Spleen (tissue), 11 donors: Measurements from ENCODE around the gene CD82. TPM values are rescaled to one million over a fixed set of nuclear protein-coding genes. Genes with fewer than 3 reads are reported as not detected.

Source experiments
- DNase-seq: peaks from one replicate; pipeline ENCODE4 v3.0.0-alpha.2; 2020
- H3K27ac ChIP-seq, 8 donors: fragments of 200-600 bp; sonication (generic) in 7 of 8; 1 replicate in 4 of 8; 2 replicates in 4 of 8; pipeline versions ENCODE4 v1.5.0 to v1.8.0; 2016 to 2021; ENCODE audit warnings: inconsistent platforms in 4 of 8, mild to moderate bottlenecking in 4 of 8, moderate library complexity in 1 of 8
- H3K27me3 ChIP-seq, 7 donors: fragments of 200-600 bp; sonication (generic) in 6 of 7; replicated peaks in 1 of 7; 1 replicate in 4 of 7; 2 replicates in 3 of 7; pipeline versions ENCODE4 v1.5.0 to v1.8.0; 2016 to 2021; ENCODE audit warnings: inconsistent platforms in 3 of 7, mild to moderate bottlenecking in 1 of 7
- H3K36me3 ChIP-seq, 6 donors: fragments of 200-600 bp; sonication (generic) in 5 of 6; 1 replicate in 4 of 6; 2 replicates in 2 of 6; pipeline versions ENCODE4 v1.5.0 to v1.8.0; 2016 to 2021; ENCODE audit warnings: inconsistent platforms in 2 of 6
- H3K4me1 ChIP-seq, 6 donors: fragments of 200-600 bp; sonication (generic) in 5 of 6; 1 replicate in 3 of 6; 2 replicates in 3 of 6; pipeline versions ENCODE4 v1.5.0 to v1.8.0; 2016 to 2021; ENCODE audit warnings: inconsistent platforms in 3 of 6
- H3K4me3 ChIP-seq, 8 donors: fragments of 200-600 bp; sonication (generic) in 7 of 8; 1 replicate in 4 of 8; 2 replicates in 4 of 8; pipeline versions ENCODE4 v1.5.0 to v1.8.0; 2016 to 2021; ENCODE audit warnings: inconsistent platforms in 4 of 8, mild to moderate bottlenecking in 4 of 8, moderate library complexity in 2 of 8
- H3K9me3 ChIP-seq, 8 donors: fragments of 200-600 bp; sonication (generic) in 7 of 8; 1 replicate in 4 of 8; 2 replicates in 4 of 8; pipeline versions ENCODE4 v1.5.0 to v1.8.0; 2016 to 2021; ENCODE audit warnings: inconsistent platforms in 4 of 8
- CTCF ChIP-seq, 11 experiments: fragments of 200-600 bp in 7 of 11; fragments of 450-650 bp in 4 of 11; sonication (generic) in 4 of 11; IDR thresholded peaks in 8 of 11; conservative IDR thresholded peaks in 3 of 11; 1 replicate in 7 of 11; 2 replicates in 4 of 11; pipeline versions ENCODE4 v1.4.0 to v1.8.0; 2016 to 2021; ENCODE audit warnings: antibody characterized with exemption in 11 of 11, inconsistent platforms in 4 of 11, mild to moderate bottlenecking in 1 of 11
- POLR2A ChIP-seq, 3 donors: fragments of 450-650 bp; IDR thresholded peaks; one replicate each; pipeline ENCODE4 v1.5.1; 2017; ENCODE audit warnings: antibody characterized with exemption in 3 of 3, mild to moderate bottlenecking in 1 of 3
- POLR2AphosphoS5 ChIP-seq, 3 donors: sonication (generic); formaldehyde crosslinking; IDR thresholded peaks; one replicate each; pipeline ENCODE4 v1.5.1; 2017; ENCODE audit warnings: antibody characterized with exemption in 3 of 3
- WGBS, 5 donors: extraction: QIAGEN DNeasy Blood & Tissue Kit in 3 of 5; methylation state at CpG; one replicate each; pipeline versions ENCODE4 v1.1.5 to v1.1.7; 2013 to 2018; 5-methylcytosine and 5-hydroxymethylcytosine counted together
- intact Hi-C: fragments of 100-400 bp; cut with DNase I; formaldehyde crosslinking; loops from one replicate; pipeline ENCODE4 v1.15.0; 2023; ENCODE audit warnings: low total_unique reads
- polyA plus RNA-seq, 3 donors: library from polyadenylated mRNA; stranded (reverse); fragments of 200-250 nt; gene quantifications; one replicate each; pipeline ENCODE4 v1.2.1, GENCODE V29; 2013
- total RNA-seq, 7 donors: library from RNA; depleted of rRNA in 3 of 7; stranded (reverse); fragments of >200 nt in 3 of 7; fragmentation: NEBNext Ultra II Directional in 4 of 7; extraction: Animal tissue kit (Norgen Biotek cat#: 25700) in 4 of 7; gene quantifications; one replicate each; pipeline versions ENCODE4 v1.1.0 to v1.2.1, GENCODE V29; 2016 to 2021
- donor health status: healthy with polysubstance abuse.
- donor health status: DM: no; HTN: no; CAD: no; lungs with moderate emphysema.
- donor health status: DM: no; HTN: no; CAD: no.
- donor health status: Bipolar disorder and iron deficiency.
- donor health status: healthy.
- donor health status: DM: no; HTN: no; CAD: no.
- donor health status: DM: yes; HTN: yes; CAD: no.

Gene CD82
- total and polyA plus RNA-seq, 10 donors: 27.8 to 174 (median 95.2) TPM

- no peak overlapping the region for H3K27ac ChIP-seq
- H3K4me3 ChIP-seq: no peak overlapping the region
- DNase-seq: peak; percentile 72
- peaks cover 14 to 65% (median 37%) of the 10 kb centered on the region in 6 donors for H3K4me1 ChIP-seq
- 44 to 65% (median 52%) methylated on average over 6 to 7 of the region's 7 CpGs for WGBS, 5 donors
- peaks cover 0 to 20% (median 0%) of the 10 kb centered on the region in 6 donors for H3K36me3 ChIP-seq
- intact Hi-C loops: no loop called here
- TF ChIP-seq POLR2AphosphoS5 (IDR thresholded peaks at IDR 0.05) (no peak), POLR2A (IDR thresholded peaks at IDR 0.05) (no peak), CTCF (IDR thresholded peaks at IDR 0.05 in 8 of 11, conservative IDR thresholded peaks at IDR 0.05 in 3 of 11) (no peak)
- H3K9me3 ChIP-seq: peaks cover 0 to 4% (median 0%) of the 10 kb centered on the region in 8 donors
- no peaks in the 10 kb centered on the region for H3K27me3 ChIP-seq
These were observed 60.5 kb downstream of the CD82 start for GRCh38 chr11:44625759-44626523.

- intact Hi-C loops: no loop called here
- Histone ChIP-seq H3K27ac (no peak overlapping the region), H3K4me1 (peaks cover 10 to 58% (median 31%) of the 10 kb centered on the region in 6 donors), H3K9me3 (peaks cover 0 to 4% (median 0%) of the 10 kb centered on the region in 8 donors), H3K36me3 (peaks cover 0 to 13% (median 0%) of the 10 kb centered on the region in 6 donors), H3K27me3 (no peaks in the 10 kb centered on the region), H3K4me3 (no peak overlapping the region)
- DNase-seq: no peak
- TF ChIP-seq CTCF (IDR thresholded peaks at IDR 0.05 in 8 of 11, conservative IDR thresholded peaks at IDR 0.05 in 3 of 11) (no peak), POLR2A (IDR thresholded peaks at IDR 0.05) (no peak), POLR2AphosphoS5 (IDR thresholded peaks at IDR 0.05) (no peak)
- 92 to 98% (median 94%) methylated on average over 2 of the region's 2 CpGs for WGBS, 5 donors
These were observed 61.2 kb downstream of the CD82 start for GRCh38 chr11:44626645-44627044.

GRCh38 chr11:44627165-44627789 lies 61.8 kb downstream of the CD82 start:
- Histone ChIP-seq H3K4me3 (no peak overlapping the region), H3K36me3 (peaks cover 0 to 6% (median 0%) of the 10 kb centered on the region in 6 donors), H3K27me3 (no peaks in the 10 kb centered on the region), H3K4me1 (peaks cover 10 to 52% (median 27%) of the 10 kb centered on the region in 6 donors), H3K27ac (no peak overlapping the region), H3K9me3 (peaks cover 0 to 4% (median 0%) of the 10 kb centered on the region in 8 donors)
- intact Hi-C loops: no loop called here
- no peak for DNase-seq
- TF ChIP-seq CTCF (IDR thresholded peaks at IDR 0.05 in 8 of 11, conservative IDR thresholded peaks at IDR 0.05 in 3 of 11) (no peak), POLR2AphosphoS5 (IDR thresholded peaks at IDR 0.05) (no peak), POLR2A (IDR thresholded peaks at IDR 0.05) (no peak)
- WGBS, 5 donors: 64 to 90% (median 81%) methylated on average over 4 of the region's 4 CpGs
